HG03139 (cell line): ENCODE measurements around the gene C1GALT1.
"Not testable (repeated sequence)": the region's sequence is repeated elsewhere in the genome, so short reads cannot be mapped to it uniquely, and the experiment has no call there.

Source experiments
- ATAC-seq: cut with Tn5 transposase; IDR thresholded peaks from one replicate; pipeline ENCODE4 v1.9.1; 2021; ENCODE audit not compliant: unreplicated experiment

The C1GALT1 gene

DNA sequence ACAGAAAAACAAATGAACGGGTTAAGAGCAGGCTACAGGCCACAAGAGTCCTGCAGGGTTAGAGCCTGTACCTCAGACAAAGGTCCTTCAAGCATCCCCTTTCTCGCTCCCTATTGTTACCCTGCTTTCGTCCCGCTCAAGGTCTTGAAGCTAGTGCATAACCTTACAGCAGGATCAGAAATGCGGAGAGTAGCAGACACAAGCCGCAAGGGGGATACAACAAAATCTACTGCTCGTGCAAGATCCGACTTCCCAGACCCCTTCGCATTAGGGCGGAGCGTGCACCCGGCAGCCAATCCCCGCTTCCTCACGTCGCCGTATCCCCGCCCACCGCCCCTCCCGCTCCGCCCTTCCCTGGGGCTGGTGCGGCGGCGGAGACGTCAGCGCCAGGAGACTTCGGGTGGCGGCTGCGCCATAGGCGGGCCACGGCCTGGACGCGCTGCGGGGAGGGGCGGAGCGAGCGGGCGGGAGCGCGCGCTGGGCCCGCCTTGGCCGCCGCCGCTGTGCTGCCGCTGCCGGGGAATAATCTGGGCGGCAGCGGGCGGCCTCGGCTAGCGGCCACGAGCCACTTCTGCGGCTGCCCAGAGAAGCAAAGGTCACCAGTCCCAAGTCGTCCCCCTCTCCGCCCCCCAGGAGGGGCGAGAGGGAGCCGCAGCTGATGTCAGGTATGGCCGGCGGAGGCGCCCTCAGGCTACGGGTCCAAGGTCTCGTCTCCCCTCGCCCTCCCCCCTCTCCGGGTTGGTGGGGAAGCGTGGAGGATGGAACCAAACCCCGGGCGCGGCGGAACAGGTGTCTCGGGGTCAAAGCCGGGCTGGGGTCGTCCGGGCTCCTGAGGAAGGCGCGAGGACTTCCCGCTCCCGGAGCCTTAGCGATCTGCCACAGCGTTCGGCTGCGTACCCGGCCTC lies at the start of gene C1GALT1:
C1GALT1 (plus strand) TSS at position 389 of the 905 bp plus-strand sequence. CDS start 51,776 bp downstream, outside the sequence.
- peak; percentile 79 for ATAC-seq

DNA sequence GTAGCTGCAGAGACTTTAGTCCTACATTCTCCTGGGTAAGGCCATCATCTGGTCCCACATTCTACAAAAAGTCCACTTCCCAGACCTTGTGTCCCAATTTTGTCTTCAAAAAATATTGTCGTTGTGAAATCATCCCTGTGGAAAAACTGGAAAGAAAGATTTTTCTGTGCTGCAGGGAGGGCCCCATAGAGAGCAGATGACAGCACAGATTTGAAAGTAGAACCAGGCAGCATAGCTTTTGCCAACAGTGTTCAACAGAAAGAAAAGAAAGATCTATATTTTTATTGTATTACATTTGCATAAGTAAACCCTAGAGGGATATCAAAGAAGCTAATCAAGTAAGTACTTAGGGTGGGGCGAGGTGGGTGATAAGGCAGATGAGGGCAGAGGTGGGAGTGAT lies 48.3 kb upstream of the C1GALT1 start:
- no peak for ATAC-seq

DNA sequence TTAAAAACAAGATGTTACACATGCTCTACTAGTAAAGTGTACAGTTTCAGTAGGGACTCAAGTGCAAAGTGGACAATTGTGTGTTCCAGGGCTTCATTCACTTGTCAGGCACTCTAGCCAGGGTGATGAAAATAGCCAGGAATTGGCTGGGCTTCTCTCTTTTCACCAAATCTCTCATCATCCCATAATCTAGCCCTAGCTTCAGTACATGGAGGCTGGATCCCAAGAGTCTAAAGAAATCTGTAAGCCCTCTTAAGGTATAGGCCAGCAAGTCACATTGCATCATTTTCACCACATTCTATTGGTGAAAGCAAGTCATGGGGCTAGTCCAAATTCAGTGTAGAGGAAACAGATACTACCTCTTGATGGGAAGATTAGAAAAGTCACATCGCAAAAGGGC lies 47.3 kb upstream of the C1GALT1 start:
- ATAC-seq, result no peak

DNA sequence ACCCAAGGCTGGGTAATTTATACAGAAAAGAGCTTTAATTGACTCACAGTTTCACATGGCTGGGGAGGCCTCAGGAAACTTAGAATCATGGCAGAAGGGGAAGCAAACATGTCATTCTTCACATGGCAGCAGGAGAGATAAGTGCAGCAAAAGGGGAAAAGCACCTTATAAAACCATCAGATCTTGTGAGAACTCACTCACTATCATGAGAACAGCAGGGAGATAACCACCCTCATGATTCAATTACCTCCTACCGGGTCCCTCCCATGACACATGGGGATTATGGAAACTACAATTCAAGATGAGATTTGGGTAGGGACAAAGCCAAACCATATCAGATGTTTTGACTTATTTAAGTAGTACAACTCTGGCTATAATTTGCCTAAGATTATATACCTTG lies 46.4 kb upstream of the C1GALT1 start:
- not testable (repeated sequence) for ATAC-seq

DNA sequence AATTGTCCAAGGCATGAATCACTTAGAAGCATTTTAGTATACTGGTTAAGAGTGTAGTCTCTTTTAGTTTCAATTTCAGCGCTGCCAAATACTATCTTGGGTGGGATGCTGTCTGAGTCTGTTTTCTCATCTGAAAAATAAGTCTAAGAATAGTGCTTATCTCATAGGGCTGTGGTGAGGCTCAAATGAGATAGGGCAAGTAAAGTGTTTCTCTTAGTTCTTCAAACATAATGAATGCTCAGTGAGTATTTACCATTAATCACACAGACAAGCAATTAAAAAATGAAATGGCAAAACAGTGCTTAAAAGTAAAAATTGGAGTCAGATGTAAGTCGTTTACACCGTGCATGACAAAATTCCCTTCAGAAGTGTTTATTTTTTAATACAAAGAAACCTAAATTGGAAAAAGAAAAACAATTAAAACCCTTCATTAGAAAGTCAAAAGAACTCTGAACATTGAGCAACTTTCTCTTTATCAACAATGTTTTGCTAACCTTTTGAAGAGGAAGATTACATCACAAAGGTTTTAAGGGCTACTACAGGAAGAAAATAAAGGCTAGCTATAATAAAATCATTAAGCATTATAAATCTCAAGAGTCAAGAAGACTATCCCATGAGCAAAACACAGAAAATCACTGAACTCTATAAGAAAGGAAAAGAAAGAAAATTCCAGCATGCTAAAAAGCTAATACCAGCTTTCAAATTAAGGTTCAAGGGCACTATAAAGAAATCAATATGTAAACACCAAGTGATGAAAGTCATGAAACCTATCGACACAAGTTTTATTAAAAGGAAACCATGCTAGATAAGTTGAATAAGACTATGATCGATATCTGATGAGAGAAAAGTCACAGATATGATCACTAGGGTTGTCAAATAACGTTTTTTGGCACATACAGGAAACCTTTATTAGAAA lies 45.6 kb upstream of the C1GALT1 start:
- no peak for ATAC-seq

DNA sequence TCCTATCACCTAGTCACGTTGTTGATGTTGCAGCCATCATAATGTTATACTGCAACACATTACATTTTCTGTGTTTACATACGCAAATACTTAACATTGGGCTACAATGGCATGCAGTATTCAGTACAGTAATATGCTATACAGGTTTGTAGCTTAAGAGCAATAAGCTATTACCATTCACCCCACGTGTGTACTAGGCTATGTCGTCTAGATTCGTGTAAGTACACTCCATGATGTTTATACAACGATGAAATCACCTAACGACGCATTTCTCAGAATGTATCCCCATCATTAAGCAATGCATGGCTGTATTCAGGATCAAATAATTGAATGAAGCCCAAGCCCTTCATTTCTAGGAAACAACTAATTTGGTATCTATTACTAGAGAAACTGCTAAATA lies 43.4 kb upstream of the C1GALT1 start:
- ATAC-seq, result no peak

DNA sequence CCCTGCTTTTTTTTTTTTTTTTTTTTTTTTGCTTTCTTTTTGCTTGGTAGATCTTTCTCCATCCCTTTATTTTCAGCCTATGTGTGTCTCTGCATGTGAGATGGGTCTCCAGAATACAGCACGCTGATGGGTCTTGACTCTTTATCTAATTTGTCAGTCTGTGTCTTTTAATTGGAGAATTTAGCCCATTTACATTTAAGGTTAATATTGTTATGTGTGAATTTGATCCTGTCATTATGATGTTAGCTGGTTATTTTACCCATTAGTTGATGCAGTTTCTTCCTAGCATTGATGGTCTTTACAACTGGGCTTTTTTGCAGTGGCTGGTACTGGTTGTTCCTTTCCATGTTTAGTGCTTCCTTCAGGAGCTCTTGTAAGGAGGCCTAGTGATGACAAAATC lies 38.9 kb upstream of the C1GALT1 start:
- ATAC-seq, result not testable (repeated sequence)

DNA sequence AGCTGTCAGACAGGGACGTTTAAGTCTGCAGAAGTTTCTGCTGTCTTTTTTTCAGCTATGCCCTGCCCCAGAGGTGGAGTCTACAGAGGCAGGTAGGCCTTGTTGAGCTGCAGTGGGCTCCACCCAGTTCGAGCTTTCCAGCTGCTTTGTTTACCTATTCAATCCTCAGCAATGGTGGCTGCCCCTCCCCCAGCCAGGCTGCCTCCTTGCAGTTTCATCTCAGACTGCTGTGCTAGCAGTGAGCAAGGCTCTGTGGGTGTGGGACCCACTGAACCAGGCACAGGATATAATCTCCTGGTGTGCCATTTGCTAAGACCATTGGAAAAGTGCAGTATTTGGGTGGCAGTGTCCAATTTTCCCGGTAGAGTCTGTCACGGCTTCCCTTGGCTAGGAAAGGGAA lies 37.2 kb upstream of the C1GALT1 start:
- not testable (repeated sequence) for ATAC-seq

DNA sequence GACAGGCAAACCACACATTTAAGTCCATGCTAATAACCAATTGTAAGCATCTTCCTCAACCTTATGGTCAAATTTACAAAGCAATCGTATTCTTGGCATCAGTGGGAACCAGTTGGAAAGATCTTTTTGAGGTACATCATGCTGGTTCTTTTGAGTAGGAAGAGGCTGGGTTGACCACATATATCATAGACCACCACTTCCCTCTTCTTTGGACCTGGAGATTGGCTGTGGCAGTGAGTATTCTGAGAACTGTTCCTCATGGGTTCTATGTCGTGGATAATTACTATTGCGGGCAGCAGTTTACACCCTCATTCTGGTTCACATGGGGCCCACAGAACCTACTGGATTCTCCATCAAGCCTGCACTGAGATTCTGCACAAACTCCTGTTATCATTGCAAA lies 35.5 kb upstream of the C1GALT1 start:
- ATAC-seq, result no peak

DNA sequence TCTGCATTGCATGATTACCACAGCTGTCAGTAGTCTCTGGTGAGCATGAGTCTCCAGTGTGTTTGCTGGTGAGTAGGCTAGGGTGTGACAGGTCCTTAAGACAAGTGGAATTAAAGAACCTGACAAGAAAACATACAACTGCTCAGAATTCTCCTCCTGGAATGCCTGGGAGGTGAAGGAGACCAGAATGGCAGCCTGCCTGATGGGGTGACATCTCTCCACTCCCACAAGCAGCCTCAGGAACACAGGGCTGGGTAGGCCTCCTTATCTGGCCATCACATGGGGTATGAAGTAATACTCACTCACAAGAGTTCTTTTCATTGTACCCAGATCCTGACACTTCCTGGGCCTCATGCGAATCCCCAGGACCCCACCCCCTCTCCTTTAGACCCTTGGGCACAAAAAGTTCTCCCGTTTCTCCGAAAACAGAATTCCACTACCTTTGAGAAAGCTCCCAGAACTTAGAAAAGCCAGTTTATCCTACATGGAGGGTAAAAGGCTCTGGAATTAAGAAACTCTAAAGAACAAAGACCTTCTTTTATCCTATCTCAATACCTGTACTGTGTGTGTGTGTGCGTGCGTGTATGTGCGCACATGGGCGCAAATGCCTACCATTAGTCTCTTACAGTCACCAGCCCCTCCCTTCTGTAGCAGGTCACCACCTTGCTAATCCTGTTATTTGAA lies 33.4 kb upstream of the C1GALT1 start:
- no peak for ATAC-seq

DNA sequence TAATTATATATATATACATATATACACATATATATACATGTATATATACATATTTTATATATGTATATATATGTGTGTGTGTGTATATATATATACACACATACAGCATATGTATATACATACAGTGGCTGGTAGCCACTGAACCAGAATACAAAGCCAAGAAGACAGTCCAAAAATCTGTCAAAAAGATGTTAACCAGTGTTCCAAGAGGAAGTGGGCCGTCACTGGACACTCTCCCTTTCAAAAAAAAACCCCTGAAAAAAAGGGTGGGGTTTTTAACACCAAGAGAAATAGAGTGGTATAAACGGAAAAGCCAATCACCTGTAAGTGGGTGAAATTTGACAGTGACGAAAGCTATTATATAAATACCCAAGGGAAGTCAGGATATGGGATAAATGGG lies 31.1 kb upstream of the C1GALT1 start:
- no peak for ATAC-seq

DNA sequence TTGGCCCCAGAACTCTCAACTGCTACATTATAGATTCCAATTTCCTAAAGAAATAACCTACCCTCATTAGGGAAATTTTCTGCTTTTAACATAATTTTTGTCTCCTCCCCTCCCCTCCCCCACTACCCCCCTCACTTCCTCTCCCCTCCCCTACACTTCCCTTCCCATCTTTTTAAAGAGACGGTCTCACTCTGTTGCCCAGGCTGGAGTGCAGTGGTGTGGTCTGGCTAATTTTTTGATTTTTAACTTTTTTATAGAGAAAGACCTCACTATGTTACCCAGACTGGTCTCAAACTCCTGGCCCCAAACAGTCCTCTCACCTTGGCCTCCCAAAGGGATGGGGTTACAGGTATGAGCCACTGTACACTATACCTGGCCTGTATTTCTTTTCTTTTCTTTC lies 30.5 kb upstream of the C1GALT1 start:
- ATAC-seq, result no peak

DNA sequence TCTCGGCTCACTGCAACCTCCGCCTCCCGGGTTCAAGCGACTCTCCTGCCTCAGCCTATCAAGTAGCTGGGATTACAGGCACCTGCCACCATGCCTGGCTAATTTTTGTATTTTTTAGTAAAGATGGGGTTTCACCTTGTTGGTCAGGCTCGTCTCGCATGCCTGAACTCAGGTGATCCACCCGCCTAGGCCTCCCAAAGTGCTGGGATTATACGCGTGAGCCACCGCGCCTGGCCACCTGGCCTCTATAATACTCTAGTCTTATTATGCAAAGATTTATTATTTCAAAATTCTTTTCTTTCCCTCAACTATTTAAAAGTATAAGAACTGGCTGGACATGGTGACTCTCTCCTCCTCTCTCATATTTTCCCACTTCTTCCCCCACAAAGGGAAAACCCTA lies 30.0 kb upstream of the C1GALT1 start:
- ATAC-seq, result no peak

DNA sequence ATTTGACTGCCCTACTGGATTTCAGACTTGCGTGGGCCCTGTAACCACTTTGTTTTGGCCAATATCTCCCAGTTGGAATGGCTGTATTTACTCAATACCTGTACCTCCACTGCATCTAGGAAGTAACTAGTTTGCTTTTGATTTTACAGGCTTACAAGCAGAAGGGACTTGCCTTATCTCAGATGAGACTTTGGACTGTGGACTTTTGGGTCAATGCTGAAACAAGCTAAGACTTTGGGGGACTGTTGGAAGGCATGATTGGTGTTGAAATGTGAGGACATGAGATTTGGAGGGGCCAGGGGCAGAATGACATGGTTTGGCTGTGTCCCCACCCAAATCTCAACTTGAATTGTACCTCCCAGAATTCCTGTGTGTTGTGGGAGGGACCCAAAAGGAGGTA lies 28.0 kb upstream of the C1GALT1 start:
- not testable (repeated sequence) for ATAC-seq

DNA sequence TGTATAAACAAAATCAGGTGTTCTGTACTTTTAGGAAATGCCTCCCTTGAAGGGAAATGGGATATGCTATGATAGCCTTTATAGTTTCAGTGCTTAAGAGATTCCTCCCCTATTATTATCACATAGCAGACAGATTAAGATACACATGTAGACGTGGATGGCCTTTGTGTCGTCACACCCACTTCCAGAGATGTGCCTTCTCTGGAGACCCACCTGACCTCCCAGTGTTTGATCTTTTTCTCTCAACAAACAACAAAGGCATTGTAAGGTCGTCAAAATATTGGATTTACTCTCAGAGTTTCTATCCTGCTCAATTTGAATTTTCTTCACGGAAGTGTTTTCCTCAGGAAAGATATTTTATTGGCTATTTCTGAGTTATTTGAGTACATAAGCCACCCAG lies 25.7 kb upstream of the C1GALT1 start:
- no peak for ATAC-seq

DNA sequence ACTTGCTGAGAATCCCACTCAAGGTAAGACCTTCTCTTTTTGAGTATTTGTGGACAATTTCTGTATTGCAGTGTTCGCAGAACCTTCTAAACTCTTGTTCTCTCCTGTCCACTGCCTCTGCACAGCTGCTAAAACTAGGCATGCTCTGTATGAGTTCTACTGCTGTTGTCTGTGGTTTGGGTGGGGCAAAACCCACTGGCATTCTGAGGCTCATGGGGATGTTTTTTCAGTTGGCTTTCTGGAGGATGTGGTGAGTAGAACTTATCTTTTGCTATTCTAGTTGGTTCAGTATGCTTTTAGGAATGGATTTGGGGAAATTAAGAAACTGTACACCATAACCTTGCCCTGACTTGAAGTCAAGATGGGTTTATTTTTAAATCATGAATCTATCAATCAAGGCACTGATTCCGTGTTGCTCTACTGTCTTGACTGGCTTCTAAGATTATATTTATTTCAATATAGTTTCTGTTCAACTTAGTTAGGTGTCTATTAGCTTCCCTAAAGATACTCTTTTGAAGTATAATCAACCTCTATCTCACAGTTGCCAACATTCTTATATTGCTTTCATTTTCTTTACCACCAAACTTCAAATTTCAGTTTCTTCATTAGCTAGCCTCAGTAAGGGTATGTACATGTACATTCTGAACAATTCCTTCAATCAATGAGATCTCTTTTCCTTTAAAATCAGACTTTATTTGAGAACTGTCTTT lies 25.0 kb upstream of the C1GALT1 start:
- ATAC-seq, result peak; percentile 77

DNA sequence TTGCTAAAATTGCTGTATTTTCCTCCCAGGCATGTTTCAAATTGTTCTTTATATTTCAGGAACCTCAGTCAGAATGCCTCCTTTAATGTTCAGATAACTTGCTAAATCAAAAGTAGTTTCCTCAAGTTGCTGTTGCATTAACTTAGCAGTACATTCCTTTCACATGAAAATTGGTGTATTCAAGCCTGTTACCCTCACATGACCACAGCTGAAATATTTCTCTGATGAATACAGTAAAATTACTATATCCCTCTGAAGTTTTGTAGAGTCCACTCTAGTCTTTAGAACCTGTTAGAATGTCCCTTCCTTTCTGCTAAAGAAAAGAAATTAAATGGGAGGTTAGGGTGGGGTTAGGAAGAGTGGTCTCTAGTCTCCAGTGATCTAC lies 24.5 kb upstream of the C1GALT1 start:
- ATAC-seq, result no peak

DNA sequence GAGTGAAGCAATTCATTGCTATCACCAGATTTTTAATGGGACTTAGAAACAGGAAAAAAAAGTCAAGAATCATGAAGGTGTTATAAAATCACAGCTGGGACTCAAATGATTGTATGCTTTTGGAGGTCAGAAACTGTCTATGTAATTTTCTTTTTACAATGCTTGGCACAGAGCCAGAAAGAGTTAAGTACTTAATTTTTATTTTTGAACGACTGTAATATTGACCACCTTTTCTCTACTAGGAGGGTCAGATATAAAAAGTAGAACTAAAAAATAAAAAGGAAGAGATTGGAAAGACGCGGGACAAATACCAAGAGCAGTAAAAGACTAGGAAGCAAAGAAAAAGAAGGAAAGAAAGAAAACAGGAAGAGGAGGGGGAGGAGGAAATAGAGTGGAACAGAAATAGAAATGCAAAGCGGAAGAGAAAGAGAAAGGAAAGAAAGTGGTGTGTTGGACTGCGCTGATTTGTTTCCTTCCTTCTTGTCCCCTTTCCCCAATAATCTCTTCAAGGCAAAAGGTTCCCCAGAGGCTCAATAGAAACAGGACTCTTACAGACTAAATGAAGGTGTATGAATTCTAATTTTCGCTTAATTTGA lies 23.2 kb upstream of the C1GALT1 start:
- no peak for ATAC-seq

DNA sequence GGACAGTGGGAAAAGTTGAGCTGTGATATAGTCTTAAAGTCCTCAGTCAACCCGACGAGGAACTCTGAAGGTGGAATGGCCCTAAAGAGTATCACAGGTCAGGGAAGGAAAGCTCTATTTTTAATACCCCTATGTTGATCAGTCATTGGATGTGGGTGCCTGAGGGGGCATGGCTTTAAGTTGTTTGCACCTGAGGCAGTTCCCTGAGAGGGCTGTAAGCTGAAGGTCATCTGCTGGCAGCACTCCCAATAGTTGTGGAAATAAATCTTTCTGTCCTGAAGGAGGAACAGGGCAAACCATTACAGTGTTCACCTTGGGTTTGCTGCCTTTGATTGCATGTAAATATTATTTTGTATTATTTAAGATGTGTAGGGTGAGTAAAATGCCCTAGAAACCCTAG lies 17.8 kb upstream of the C1GALT1 start:
- no peak for ATAC-seq

DNA sequence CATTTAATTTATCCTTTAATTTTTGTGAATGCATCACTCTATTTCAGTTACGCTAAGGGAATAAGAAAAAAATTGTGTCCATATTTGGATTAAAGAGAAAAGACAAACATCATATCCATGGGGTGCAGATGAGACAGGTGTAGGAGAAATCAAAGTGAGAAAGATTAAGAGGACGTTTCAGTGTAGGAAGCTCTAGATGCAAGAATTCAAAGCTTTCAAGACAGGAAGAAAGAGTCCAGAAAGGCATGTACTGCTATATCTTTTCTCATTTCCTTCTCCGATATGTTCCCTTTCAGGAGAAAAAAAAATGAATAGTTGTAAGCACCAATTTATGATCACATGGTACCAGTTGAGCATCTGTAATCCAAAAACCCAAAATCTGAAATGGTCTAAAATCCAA lies 17.0 kb upstream of the C1GALT1 start:
- ATAC-seq, result no peak
